HG03378 (cell line): ENCODE data around the gene UCHL5.

Source experiments
- ATAC-seq: cut with Tn5 transposase; IDR thresholded peaks from one replicate; pipeline ENCODE4 v1.9.1; 2021; ENCODE audit warnings: mild to moderate bottlenecking, moderate library complexity; ENCODE audit not compliant: unreplicated experiment

Gene UCHL5

DNA sequence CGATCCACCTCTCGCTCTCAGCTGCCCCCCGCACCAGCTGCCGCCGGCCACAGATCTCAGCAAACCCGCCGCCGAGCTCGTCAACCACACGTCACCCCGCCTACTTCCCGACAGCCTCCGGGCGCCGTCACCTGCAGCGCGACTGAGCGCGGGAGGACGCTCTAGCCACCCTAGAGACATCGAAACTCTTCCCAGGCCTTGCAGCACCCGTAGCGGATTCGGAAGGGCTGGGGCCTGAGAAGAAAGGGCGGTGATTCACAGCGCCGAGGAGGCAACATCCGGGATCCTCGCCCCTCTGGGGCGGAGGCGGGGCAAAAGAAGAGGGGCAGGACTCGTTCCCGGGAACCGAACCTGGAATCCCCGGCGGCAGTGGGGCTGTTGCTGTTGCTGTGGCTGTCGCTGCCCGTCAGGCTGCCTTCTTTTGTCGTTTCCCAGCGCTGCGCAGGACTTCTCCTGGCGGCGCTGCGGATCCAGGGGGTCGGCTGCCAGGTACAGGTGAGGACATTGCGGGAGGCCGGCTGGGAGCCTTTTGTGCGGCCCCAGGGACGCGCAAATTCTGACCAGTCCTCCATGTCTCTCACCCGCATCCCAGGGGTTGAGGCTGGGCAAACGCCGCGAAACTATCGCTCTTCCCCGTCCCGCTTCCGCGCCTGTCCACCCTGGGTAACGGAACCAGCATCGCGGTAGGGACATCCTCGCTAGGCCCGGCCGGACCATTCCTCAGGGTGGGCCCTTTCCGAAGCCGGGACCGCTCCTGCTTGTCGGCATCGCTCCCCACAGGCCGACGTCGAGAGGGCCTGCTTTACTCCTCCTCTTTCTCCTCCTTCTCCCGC, at the start of gene UCHL5, which contains the start of gene RO60:
Gene UCHL5, minus strand, starts transcription at position 79 of the 833 bp plus-strand sequence. CDS start 100 bp downstream, outside the sequence.
Gene RO60, plus strand, starts transcription at position 331 of the 833 bp plus-strand sequence. CDS start 9,443 bp downstream, outside the sequence.
- peak; percentile 94 for ATAC-seq

DNA sequence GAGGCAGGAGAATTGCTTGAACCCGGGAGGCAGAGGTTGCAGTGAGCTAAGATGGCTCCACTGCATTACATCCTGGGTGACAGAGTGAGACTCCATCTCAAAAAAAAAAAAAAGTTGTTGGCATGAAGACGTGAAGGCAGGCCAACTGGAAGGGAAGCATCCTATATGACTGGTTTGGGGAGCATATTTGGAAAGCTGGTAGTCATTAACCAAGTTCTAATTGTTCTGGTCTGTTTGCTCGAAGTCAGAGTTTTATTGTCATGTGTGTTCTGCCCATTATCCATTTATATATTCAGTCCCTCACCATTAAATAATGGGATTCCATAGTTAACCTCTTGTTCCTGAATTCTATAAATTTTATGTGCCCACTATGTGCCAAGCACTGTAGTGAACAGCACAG, 49.3 kb upstream of the UCHL5 start:
- no peak for ATAC-seq

DNA sequence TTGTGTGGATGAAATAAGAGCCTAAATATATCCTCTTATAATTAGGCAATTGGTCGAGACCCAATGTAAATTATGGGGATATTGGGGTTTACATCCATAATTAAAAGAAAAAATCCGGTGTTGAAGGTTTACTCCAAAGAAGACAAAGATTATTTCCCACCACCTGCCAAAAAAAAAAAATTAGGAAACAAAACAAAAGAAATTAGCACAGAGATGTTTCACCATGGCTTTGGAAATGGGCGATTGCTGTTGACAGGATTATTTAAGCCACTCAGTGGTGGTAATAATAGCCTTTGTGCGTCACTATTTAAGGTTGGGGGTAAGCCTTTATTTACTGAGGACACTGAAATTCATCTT, 46.6 kb upstream of the UCHL5 start:
- ATAC-seq: no peak

DNA sequence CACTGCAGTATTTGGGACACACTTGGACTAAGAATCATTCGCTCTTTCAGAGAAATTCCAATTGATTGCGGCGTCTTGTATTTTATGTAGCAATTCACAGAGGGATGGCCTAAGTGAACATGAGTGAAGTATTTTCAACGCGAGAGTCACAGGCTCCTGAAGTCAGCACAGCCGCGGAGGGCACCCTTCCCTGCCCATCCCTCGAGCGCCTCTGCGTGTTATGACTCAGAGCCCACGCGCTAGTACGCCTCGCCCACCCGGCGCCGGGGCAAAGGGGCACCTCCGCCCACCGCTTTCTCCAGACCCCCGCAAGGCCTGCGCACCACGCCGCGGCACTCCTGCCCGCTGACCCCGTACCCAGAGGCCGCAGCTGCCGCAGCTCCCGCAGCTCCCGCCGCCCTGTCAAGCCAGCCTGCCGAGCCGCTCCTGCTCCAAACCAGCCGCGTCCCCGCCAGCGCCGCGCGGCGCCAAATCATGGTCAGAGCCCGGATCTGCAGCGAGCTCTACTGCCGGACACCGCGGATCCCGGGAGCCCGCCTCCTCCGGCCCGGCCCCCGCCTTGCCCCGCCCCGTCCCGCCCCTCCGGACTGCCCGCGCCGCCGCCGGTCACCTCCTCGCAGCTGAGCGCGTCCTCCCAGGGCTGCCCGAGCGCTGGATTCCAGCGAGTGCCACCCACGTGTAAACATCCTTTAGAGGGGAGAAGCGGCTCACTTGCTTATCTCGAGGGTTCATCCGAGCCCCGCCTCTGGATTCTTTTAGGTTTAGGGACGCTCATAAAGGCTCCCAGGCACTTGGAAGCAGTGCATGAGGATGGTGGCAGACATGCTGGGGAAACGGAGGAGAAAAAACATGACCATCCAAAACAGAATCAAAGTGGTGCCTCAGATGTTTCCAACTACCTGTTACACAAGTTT, 46.0 kb upstream of the UCHL5 start, which contains the start of gene GLRX2:
Gene GLRX2, minus strand, starts transcription at position 508 of the 914 bp plus-strand sequence. Its CDS starts 32 bp downstream, at position 476.
- ATAC-seq: peak; percentile 80

DNA sequence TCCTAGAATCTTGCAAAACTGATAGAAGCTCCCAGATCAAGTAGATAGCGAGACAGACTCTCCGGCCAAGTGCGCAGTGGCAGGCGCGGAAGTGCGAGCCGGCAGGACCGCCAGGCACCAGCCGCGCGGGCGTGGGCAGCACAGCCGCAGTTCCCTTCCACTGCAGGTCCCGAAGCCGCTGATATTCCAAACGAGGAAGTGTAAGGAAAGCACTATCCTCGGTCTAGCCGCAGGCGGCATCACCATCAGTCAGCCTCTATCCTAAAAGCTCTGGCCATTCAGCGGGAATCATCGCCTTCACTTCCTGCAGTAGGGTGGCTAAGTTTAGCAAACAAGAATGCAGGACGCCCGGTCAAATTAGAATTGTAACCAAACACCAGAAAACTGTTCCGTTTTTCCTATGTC, 45.3 kb upstream of the UCHL5 start:
- peak; percentile 30 for ATAC-seq

GRCh38 chr1:193103759-193104501, 44.8 kb upstream of the UCHL5 start:
- no peak for ATAC-seq

- no peak for ATAC-seq
Measured at GRCh38 chr1:193102662-193103061, 43.5 kb upstream of the UCHL5 start.

DNA sequence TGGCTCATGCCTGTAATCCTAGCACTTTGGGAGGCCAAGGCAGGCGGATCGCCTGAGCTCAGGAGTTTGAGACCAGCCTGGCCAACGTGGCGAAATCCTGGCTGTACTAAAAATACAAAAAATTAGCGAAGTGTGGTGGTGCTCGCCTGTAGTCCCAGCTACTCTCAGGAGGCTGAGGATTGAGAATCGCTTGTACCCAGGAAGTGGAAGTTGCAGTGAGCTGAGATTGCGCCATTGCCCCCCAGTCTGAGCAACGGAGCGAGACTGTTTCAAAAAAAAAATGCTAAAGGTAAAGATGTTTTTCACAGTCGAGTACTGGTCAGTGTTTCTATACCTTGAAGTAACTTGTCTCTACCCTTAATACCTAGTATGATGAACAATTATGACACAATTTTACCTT, 35.0 kb upstream of the UCHL5 start:
- ATAC-seq: no peak

GRCh38 chr1:193090865-193091264, 31.7 kb upstream of the UCHL5 start:
- ATAC-seq: no peak

DNA sequence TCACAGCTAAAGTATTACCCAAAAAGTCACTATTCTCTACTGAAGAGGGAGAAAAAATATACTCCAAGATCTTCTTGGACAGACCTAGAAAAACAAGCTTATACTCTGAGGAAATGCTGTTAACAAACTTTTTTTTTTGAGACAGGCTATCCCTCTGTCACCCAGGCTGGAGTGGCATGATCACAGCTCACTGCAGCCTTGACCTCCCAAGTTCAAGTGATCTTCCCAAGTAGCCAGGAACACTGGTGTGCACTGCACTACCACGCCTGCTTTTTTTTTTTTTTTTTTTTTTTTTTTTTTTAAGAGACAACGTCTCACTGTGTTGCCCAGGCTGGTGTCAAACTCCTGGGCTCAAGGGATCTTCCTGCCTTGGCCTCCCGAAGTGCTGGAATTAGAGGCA, 28.7 kb upstream of the UCHL5 start:
- no peak for ATAC-seq

GRCh38 chr1:193086342-193086741, 27.2 kb upstream of the UCHL5 start:
- no peak for ATAC-seq

- ATAC-seq: no peak
Measured at GRCh38 chr1:193085263-193085662, 26.1 kb upstream of the UCHL5 start.

DNA sequence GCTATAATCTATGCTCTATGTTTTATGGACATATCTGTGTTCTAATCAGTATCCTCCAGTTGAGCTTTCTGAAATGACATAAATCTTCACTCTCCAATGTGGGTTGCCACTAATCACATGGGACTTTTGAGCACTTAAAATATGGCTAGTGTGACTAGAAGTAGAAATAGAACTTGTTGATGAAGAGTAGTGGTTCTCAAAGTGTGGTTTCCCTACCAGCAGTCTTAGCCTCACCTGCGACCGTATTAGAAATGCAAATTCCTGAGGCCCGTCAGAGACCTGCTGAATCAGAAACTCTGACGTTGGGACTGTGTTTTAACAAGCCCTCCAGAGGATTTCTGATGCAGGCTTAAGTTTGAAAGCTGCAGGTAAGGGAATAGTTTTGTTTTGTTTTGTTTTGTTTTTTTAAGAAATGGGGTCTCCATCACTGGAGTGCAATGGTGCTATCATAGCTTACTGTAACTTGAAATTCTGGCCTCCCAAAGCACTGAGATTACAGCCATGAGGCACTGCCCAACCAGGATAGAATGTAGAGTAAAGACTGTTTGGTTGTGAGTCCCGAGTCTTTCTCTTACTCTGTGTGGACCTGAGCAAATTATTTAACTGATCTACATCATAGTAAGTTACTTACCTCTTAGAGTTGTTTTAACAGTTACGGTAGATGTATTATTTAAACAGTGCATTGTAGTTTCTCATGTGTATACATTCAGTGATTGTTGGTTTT, 24.4 kb upstream of the UCHL5 start:
- ATAC-seq: peak; percentile 91

DNA sequence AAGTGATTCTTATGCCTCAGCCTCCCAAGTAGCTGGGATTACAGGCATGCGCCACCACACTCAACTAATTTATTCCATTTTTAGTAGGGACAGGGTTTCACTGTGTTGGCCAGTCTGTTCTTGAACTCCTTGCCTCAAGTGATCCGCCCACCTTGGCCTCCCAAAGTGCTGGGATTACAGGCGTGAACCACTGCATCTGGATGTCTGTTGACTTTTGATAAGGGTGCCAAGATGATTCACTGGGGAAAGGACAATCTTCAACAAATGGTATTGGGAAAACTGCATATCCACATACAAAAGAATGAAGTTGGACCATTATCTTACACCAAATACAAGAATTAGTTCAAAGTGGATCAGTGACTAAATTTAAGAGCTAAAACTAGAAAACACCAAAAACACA, 20.0 kb upstream of the UCHL5 start:
- no peak for ATAC-seq

DNA sequence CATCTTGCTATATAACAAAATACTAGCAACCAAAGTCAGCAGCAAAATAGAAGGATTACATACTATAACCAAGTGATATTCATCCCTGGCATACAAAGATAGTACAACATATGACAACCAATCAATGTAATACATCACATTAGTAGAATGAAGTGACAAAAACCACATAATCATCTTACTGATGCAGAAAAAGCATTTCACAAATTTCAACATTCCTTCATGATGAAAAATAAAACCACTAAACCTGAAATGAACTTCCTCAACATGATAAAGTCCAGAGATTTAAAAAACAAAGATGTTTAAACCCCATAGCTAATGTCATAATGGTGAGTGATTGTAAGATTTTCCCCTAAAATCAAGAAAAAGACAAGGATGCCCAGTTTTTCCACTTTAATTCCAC, 18.8 kb upstream of the UCHL5 start:
- ATAC-seq: no peak

GRCh38 chr1:193070942-193071341, 11.8 kb upstream of the UCHL5 start:
- peak; percentile 42 for ATAC-seq

DNA sequence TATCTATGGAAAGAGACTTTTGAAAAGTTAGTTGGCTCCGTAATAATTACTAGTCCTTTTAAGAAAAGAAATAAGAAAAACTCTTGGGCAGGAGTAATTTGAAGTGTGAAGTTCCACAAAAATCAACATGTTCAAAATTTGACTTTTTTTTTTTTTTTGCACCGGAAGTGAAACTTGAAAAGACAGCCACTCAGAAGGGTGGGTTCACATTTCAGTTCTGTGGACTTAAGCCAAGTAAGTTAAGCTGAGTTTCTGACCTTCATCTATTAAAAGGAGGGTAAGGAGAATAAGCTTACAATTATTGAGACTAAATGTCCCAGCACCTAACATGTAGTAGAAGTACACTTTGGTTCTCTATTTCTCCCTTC, 11.2 kb upstream of the UCHL5 start:
- ATAC-seq: no peak

- no peak for ATAC-seq
Measured at GRCh38 chr1:193069748-193070385, 10.7 kb upstream of the UCHL5 start.

- ATAC-seq: no peak
Measured at GRCh38 chr1:193068013-193068412, 8.9 kb upstream of the UCHL5 start.

GRCh38 chr1:193066606-193067005, 7.4 kb upstream of the UCHL5 start:
- no peak for ATAC-seq
